ENCODE results near the gene NINJ2. TPM values are rescaled to one million over a fixed set of nuclear protein-coding genes. Genes with fewer than 3 reads are reported as not detected.
A peak's percentile ranks its signal among the peaks of the same experiment; 100 is the strongest.
"Not testable (repeated sequence)": the region's sequence is repeated elsewhere in the genome, so short reads cannot be mapped to it uniquely, and the experiment has no call there.

Gene NINJ2
- total and polyA plus RNA-seq, 9 donors = 3.2 to 6.6 (median 5.1) TPM

DNA sequence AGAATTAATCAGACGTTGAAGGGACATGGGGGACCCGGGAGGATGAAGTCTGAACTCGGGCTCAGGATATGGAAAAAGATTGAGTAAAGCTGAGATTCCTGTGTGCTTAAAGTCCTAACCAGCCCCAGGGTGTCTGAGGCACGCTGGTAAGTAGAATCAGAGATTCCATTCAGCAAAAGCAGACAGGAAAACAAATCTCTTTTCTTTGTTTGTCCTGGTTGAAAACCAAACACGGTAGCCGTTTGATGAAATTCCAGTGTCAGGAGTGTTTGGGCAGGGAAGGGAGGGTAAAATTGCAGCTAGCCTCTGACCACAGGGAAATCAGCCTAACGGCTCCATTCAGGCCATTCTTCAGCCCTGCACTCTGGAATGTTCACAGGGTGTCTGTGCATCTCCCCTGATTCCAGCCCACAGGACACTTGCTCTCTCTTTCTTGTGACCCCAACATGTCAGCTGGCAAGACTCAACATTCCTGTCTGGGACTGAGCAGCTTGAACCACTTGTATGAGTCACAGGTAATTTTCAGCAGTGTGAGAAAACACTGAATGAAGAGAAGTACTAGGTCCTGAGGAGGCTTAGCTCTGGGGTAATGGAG, 31.0 kb downstream of the NINJ2 start:
- no peak overlapping the region for H3K4me3 ChIP-seq (ENCODE audit: low read length)
- H3K27me3 ChIP-seq (ENCODE audit: control insufficient read depth, insufficient read depth, low read length) = no peaks in the 10 kb centered on the region
- H3K36me3 ChIP-seq (ENCODE audit: control insufficient read depth, insufficient read depth, low read length) = no peaks in the 10 kb centered on the region
- peak overlapping the region; percentile 89 for H3K27ac ChIP-seq (ENCODE audit: low read length)
- 17% methylated on average over 7 of the region's 7 CpGs for WGBS (ENCODE audit: insufficient coverage)
- peaks cover 28% of the 10 kb centered on the region for H3K4me1 ChIP-seq (ENCODE audit: control insufficient read depth, insufficient read depth, low read length)
- peak; percentile 82 for DNase-seq
- no peaks in the 10 kb centered on the region for H3K9me3 ChIP-seq (replicated peaks; ENCODE audit: control insufficient read depth, low read depth, low read length)

DNA sequence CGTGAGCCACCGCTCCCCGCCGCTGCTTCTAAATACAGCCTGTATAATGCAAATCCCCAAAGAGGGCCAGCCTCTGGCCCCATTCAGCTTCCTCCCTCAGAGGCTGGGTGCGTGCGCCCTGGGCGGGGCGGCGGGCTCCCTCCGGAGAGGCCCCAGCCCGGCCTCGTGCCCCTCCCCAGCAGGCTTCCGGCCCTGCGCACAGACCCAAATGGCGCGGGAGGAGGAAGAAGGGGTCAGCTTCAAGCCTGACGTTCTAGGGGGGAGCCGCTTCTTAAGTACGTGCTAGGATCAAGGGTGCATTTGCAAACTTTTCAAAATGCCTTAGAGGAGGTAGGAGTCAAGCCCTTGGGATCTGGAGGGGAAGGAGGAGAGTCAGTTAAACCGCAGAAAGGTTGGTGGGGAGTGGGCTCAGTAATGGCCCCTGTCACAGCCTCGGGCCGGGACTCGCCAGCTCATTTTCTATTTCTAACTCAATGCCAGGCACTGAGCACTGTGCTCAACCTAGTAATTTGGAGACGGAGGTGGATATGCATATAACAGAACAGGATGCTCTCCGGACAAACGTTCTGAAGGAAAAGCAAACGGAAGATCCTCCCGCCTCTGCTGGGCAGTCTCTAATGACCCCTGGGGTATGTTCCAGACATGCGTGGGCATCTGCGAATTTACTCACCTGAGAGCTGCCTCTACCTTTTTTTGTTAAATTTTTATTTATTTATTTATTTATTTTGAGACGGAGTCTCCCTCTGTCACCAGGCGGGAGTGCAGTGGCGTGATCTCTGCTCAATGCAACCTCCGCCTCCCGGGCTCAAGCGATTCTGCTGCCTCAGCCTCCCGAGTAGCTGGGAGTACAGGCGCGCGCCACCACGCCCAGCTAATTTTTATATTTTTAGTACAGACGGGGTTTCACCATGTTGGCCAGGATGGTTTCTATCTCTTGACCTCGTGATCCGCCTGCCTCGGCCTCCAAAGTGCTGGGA, 32.3 kb downstream of the NINJ2 start:
- H3K9me3 ChIP-seq (replicated peaks; ENCODE audit: control insufficient read depth, low read depth, low read length) = no peaks in the 10 kb centered on the region
- H3K27me3 ChIP-seq (ENCODE audit: control insufficient read depth, insufficient read depth, low read length) = no peaks in the 10 kb centered on the region
- no peaks in the 10 kb centered on the region for H3K36me3 ChIP-seq (ENCODE audit: control insufficient read depth, insufficient read depth, low read length)
- peaks cover 28% of the 10 kb centered on the region for H3K4me1 ChIP-seq (ENCODE audit: control insufficient read depth, insufficient read depth, low read length)
- 52% methylated on average over 35 of the region's 45 CpGs for WGBS (ENCODE audit: insufficient coverage)
- peak; percentile 61 for DNase-seq
- peak overlapping the region; percentile 89 for H3K27ac ChIP-seq (ENCODE audit: low read length)
- peak overlapping the region; percentile 27 for H3K4me3 ChIP-seq (ENCODE audit: low read length)

DNA sequence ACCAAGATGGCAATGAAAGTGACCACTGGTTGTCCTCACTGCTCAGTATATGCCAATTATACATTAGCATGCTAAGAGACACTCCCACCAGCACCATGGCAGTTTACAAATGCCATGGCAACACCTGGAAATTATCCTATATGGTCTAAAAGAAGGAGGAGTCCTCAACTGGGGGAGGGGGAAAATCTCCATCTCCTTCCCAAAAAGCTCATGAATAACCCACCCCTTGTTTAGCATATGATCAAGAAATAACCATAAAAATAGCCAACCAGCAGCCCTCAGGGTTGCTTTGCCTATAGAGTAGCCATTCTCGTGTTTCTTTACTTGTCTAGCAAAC, 34.5 kb downstream of the NINJ2 start:
- not testable (repeated sequence) for H3K9me3 ChIP-seq (replicated peaks; ENCODE audit: control insufficient read depth, low read depth, low read length); H3K4me3 ChIP-seq (ENCODE audit: low read length); H3K27me3 ChIP-seq (ENCODE audit: control insufficient read depth, insufficient read depth, low read length); DNase-seq; H3K36me3 ChIP-seq (ENCODE audit: control insufficient read depth, insufficient read depth, low read length)
- 100% methylated on average over 1 of the region's 1 CpG for WGBS (ENCODE audit: insufficient coverage)
- Histone ChIP-seq H3K27ac (ENCODE audit: low read length) (peak overlapping the region; percentile 22), H3K4me1 (ENCODE audit: control insufficient read depth, insufficient read depth, low read length) (peaks cover 28% of the 10 kb centered on the region)

DNA sequence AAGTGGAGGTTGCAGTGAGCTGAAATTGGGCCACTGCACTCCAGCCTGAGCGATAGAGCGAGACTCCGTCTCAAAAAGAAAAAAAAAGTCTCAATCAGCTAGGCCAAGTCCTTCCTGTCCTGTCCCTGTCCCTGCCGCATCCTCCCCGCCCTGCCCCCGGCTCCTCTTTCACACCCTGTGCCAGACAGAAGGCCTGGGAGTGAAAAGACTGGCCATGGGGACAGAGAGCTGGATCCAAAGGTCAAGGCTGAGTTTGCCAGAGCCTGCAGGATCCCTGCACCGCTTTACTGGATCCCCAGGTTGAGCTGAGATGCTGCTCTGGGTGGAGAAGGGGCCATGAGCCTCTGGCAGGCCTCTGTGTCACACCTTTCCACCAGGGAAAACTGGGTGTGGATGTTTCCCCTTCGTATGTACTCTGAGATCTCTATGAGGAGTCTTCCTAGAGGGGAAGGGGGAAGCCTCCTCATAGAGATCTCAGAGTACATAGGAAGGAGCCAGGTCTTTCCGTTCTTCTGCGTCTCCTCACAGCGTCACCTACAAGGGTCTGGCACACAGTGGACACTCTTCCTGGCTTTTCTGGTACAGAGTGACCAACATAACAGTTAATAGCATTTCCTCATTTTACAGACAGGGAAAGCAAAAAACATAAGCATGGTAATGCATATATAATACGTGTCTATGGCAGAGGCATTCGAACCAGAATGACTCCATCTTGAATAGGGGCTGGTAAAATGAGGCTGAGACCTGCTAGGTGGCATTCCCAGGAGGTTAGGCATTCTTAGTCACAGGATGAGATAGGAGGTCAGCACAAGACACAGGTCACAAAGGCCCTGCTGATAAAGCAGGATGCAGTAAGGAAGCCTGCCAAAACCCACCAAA, 35.1 kb downstream of the NINJ2 start:
- Histone ChIP-seq H3K4me1 (ENCODE audit: control insufficient read depth, insufficient read depth, low read length) (peaks cover 28% of the 10 kb centered on the region), H3K27ac (ENCODE audit: low read length) (peak overlapping the region; percentile 59), H3K4me3 (ENCODE audit: low read length) (no peak overlapping the region), H3K9me3 (replicated peaks; ENCODE audit: control insufficient read depth, low read depth, low read length) (no peaks in the 10 kb centered on the region), H3K36me3 (ENCODE audit: control insufficient read depth, insufficient read depth, low read length) (no peaks in the 10 kb centered on the region), H3K27me3 (ENCODE audit: control insufficient read depth, insufficient read depth, low read length) (no peaks in the 10 kb centered on the region)
- WGBS (ENCODE audit: insufficient coverage) = 57% methylated on average over 9 of the region's 13 CpGs
- DNase-seq = no peak

DNA sequence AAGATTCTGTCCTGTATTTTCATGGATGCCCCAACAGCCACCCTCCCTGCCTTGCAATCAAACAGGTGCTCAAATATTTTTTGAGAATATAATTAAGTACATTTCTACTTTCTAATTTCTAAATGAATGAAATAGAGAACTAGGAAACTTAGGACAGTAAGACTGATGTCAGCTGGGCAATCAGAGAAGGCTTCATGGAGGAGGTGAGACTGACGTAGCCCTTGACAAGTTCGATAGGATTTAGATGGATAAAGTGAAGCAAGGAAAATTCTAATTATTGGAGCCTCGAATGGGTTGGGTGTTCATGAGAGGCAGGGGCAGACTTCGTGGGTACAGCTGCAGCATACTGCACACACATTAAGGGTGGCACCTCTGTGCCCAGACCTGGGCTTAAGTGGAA, 36.0 kb downstream of the NINJ2 start:
- Histone ChIP-seq H3K27me3 (ENCODE audit: control insufficient read depth, insufficient read depth, low read length) (no peaks in the 10 kb centered on the region), H3K4me1 (ENCODE audit: control insufficient read depth, insufficient read depth, low read length) (peaks cover 25% of the 10 kb centered on the region), H3K9me3 (replicated peaks; ENCODE audit: control insufficient read depth, low read depth, low read length) (no peaks in the 10 kb centered on the region), H3K4me3 (ENCODE audit: low read length) (no peak overlapping the region), H3K27ac (ENCODE audit: low read length) (peak overlapping the region; percentile 59), H3K36me3 (ENCODE audit: control insufficient read depth, insufficient read depth, low read length) (no peaks in the 10 kb centered on the region)
- no peak for DNase-seq
- 43% methylated on average over 1 of the region's 4 CpGs for WGBS (ENCODE audit: insufficient coverage)

DNA sequence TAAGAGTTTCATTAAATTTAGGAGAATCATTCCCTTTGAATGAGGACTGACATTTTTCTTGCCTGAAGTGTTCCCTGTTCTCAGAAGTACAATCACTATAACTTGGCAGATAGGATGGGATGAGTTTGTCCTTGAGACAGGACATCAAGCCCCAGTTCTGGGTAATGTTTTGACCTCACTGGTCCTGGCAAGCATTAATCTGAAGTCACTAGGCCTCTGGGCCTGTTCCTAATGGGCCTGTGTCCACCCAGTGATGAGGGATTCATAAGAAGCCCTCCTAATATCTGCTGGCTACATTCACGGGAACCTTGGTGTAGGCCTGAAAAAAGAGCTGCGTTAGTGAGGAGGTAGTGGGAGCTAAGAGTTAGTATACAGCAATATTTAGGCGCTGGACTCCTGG, 37.2 kb downstream of the NINJ2 start:
- Histone ChIP-seq H3K9me3 (replicated peaks; ENCODE audit: control insufficient read depth, low read depth, low read length) (no peaks in the 10 kb centered on the region), H3K4me3 (ENCODE audit: low read length) (no peak overlapping the region), H3K4me1 (ENCODE audit: control insufficient read depth, insufficient read depth, low read length) (peaks cover 18% of the 10 kb centered on the region), H3K27ac (ENCODE audit: low read length) (no peak overlapping the region), H3K27me3 (ENCODE audit: control insufficient read depth, insufficient read depth, low read length) (no peaks in the 10 kb centered on the region), H3K36me3 (ENCODE audit: control insufficient read depth, insufficient read depth, low read length) (no peaks in the 10 kb centered on the region)
- WGBS (ENCODE audit: insufficient coverage) = no CpG with 5 or more reads among the region's 3 CpGs
- no peak for DNase-seq

DNA sequence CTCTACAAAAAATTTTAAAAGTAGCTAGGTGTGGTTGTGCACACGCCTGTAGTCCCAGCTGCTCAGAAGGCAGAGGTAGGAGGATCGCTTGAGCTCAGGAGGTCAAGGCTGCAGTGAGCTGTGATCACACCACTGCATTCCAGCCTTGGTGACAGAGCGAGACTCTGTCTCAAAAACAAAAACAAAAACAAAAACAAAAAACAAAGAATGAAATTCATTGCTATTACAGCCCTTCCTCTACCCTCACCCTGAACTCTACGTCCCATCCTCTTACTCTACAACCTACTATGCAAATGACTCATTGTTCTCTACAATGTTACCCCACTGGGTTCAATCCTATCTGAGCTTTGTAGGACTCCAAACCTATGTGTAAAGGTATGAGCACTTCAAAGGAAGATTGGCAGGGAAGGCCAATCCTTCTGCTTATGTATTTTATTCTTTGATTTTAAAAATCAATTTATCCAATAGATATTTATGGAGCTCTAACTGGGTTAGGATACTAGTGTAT, 39.3 kb downstream of the NINJ2 start:
- H3K9me3 ChIP-seq (replicated peaks; ENCODE audit: control insufficient read depth, low read depth, low read length) = no peaks in the 10 kb centered on the region
- peaks cover 7% of the 10 kb centered on the region for H3K4me1 ChIP-seq (ENCODE audit: control insufficient read depth, insufficient read depth, low read length)
- no peaks in the 10 kb centered on the region for H3K27me3 ChIP-seq (ENCODE audit: control insufficient read depth, insufficient read depth, low read length)
- WGBS (ENCODE audit: insufficient coverage) = 100% methylated on average over 2 of the region's 4 CpGs
- no peak overlapping the region for H3K27ac ChIP-seq (ENCODE audit: low read length)
- no peak for DNase-seq
- H3K36me3 ChIP-seq (ENCODE audit: control insufficient read depth, insufficient read depth, low read length) = no peaks in the 10 kb centered on the region
- no peak overlapping the region for H3K4me3 ChIP-seq (ENCODE audit: low read length)

DNA sequence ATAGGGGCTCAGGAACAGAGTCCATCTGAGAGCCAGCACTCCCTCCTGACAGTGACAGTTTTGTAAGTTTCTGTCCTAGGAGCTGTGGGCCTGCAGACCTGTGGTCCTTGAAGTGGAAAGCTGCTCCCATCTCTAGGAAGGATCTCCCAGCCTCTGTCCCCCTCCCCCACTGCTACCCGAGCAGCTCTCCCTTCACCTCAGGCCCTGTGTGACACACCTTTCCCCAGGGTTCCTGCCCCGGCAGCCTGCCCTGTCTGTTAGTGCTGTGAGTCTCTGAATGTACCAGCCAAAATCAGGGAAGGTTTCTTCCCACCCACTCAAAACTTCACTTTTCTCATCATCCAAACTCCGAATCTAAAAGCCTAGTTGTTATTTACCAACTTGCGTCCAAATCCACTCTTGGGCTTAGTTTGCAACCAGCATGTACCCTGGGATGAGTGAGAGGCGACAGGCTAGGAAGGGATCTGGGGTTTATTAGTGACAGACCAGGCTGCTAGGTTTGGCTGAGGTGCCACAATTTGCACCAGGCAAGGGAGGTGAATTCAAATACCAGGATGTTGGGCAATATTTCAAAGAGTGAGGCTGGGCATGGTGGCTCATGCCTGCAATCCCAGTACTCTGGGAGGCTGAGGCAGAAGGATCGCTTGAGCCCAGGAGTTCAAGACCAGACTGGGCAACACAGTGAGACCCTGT, 39.9 kb downstream of the NINJ2 start:
- DNase-seq = no peak
- 92% methylated on average over 4 of the region's 6 CpGs for whole genome bisulfite sequencing (ENCODE audit: insufficient coverage)
- Histone ChIP-seq H3K4me3 (ENCODE audit: low read length) (no peak overlapping the region), H3K9me3 (replicated peaks; ENCODE audit: control insufficient read depth, low read depth, low read length) (no peaks in the 10 kb centered on the region), H3K4me1 (ENCODE audit: control insufficient read depth, insufficient read depth, low read length) (peaks cover 10% of the 10 kb centered on the region), H3K27me3 (ENCODE audit: control insufficient read depth, insufficient read depth, low read length) (no peaks in the 10 kb centered on the region), H3K36me3 (ENCODE audit: control insufficient read depth, insufficient read depth, low read length) (no peaks in the 10 kb centered on the region), H3K27ac (ENCODE audit: low read length) (peak overlapping the region; percentile 80)

DNA sequence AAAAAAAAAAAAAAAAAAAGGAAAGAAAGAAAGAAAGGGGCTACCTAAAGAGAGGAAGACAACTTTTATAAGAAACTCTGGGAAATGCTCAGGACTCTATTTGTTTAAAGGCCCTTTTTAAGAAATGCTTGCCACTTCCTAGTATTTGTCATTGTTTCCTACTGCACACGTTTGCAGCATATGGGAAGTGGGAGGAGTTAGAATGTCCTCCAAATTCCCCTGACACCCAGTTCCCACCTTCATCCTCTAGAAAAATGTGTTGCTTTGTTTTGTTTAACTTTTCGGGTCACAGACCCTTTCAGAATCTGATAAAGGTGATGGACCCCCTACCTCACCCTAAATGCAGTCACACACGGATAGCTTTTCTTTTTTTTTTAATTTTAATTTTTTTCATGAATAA, 40.8 kb downstream of the NINJ2 start:
- WGBS (ENCODE audit: insufficient coverage) = 40% methylated on average over 1 of the region's 3 CpGs
- H3K27ac ChIP-seq (ENCODE audit: low read length) = peak overlapping the region; percentile 80
- no peaks in the 10 kb centered on the region for H3K27me3 ChIP-seq (ENCODE audit: control insufficient read depth, insufficient read depth, low read length)
- DNase-seq = peak; percentile 79
- no peaks in the 10 kb centered on the region for H3K9me3 ChIP-seq (replicated peaks; ENCODE audit: control insufficient read depth, low read depth, low read length)
- no peak overlapping the region for H3K4me3 ChIP-seq (ENCODE audit: low read length)
- H3K36me3 ChIP-seq (ENCODE audit: control insufficient read depth, insufficient read depth, low read length) = no peaks in the 10 kb centered on the region
- peaks cover 10% of the 10 kb centered on the region for H3K4me1 ChIP-seq (ENCODE audit: control insufficient read depth, insufficient read depth, low read length)

All from muscle of leg (tissue), 11 donors.